ENCODE measurements around the gene DBN1. TPM values are rescaled to one million over a fixed set of nuclear protein-coding genes. Genes with fewer than 3 reads are reported as not detected.

Gene DBN1
- total and polyA plus RNA-seq, 2 experiments from 2014 or later = 106 to 290 TPM

- Histone ChIP-seq H3K27me3 (ENCODE audit: insufficient read depth) (no peaks in the 10 kb centered on the region), H2AFZ (no peak overlapping the region), H3K4me2 (no peak overlapping the region), H3K4me1 (ENCODE audit: insufficient read depth) (no peaks in the 10 kb centered on the region), H4K20me1 (replicated peaks; ENCODE audit: insufficient read depth) (no peaks in the 10 kb centered on the region; the same call in 1 of the 2 replicates), H3K36me3 (ENCODE audit: insufficient read depth) (peaks cover 6% of the 10 kb centered on the region; the same call in 1 of the 2 replicates), H3K4me3 (no peak overlapping the region), H3K79me2 (replicated peaks; ENCODE audit: insufficient read depth) (no peaks in the 10 kb centered on the region), H3K9me2 (ENCODE audit: insufficient read depth) (no peaks in the 10 kb centered on the region), H3F3A (replicated peaks; ENCODE audit: low read depth) (0 out of 2 replicates have a peak, but pooled peaks cover 8% of the 10 kb centered on the region), H3K27ac (ENCODE audit: low read depth) (no peak overlapping the region)
- peaks cover 10% of the 10 kb centered on the region for H3K4me1 Mint-ChIP-seq
- H3K27me3 Mint-ChIP-seq (ENCODE audit: insufficient read depth, low read depth, poor library complexity) = peaks cover 22% of the 10 kb centered on the region
- H3K36me3 Mint-ChIP-seq (ENCODE audit: low read depth) = peaks cover 55% of the 10 kb centered on the region
- H3K4me3 Mint-ChIP-seq = no peak overlapping the region
- H3K27ac Mint-ChIP-seq = no peak overlapping the region
- no peaks in the 10 kb centered on the region for H3K9me3 Mint-ChIP-seq
- no peak for TF ChIP-seq EZH2 (IDR thresholded peaks at IDR 0.05; ENCODE audit: low read depth, unreplicated experiment)
- no peak for TF ChIP-seq NANOG (IDR thresholded peaks at IDR 0.05; ENCODE audit: borderline replicate concordance)
- no peak for TF ChIP-seq REST (IDR thresholded peaks at IDR 0.05; ENCODE audit: unreplicated experiment)
- TF ChIP-seq EZH2phosphoT487 (IDR thresholded peaks at IDR 0.05; ENCODE audit: unreplicated experiment) = no peak
- TF ChIP-seq POLR2AphosphoS5 (IDR thresholded peaks at IDR 0.05; ENCODE audit: low read depth) = no peak
- no peak for TF ChIP-seq ZNF114 (CRISPR knock-in tag; IDR thresholded peaks at IDR 0.05)
- TF ChIP-seq CTCF (conservative IDR thresholded peaks at IDR 0.05; ENCODE audit: low read depth in 2 of 2) = no peak
- ATAC-seq (no peak), DNase-seq (ENCODE audit: low spot score) (no peak)
Observed at GRCh38 chr5:177482359-177482795, 8.9 kb upstream of the DBN1 start.

- Histone ChIP-seq H2AFZ (no peak overlapping the region), H3K36me3 (ENCODE audit: insufficient read depth) (no peaks in the 10 kb centered on the region), H3K9me2 (ENCODE audit: insufficient read depth) (no peaks in the 10 kb centered on the region), H3F3A (replicated peaks; ENCODE audit: low read depth) (peaks cover 10% of the 10 kb centered on the region; the same call in 1 of the 2 replicates), H3K4me2 (no peak overlapping the region), H3K4me1 (ENCODE audit: insufficient read depth) (peaks cover 11% of the 10 kb centered on the region; the same call in 1 of the 2 replicates), H3K79me2 (replicated peaks; ENCODE audit: insufficient read depth) (no peaks in the 10 kb centered on the region), H3K27me3 (ENCODE audit: insufficient read depth) (no peaks in the 10 kb centered on the region), H3K27ac (ENCODE audit: low read depth) (no peak overlapping the region), H4K20me1 (replicated peaks; ENCODE audit: insufficient read depth) (no peaks in the 10 kb centered on the region; the same call in 1 of the 2 replicates), H3K4me3 (no peak overlapping the region)
- Mint-ChIP-seq H3K4me3 (no peak overlapping the region; the same call in 2 of the 3 replicates), H3K9me3 (no peaks in the 10 kb centered on the region), H3K27me3 (ENCODE audit: insufficient read depth, low read depth, poor library complexity) (peaks cover 18% of the 10 kb centered on the region), H3K36me3 (ENCODE audit: low read depth) (peaks cover 33% of the 10 kb centered on the region), H3K4me1 (peaks cover 28% of the 10 kb centered on the region), H3K27ac (no peak overlapping the region; the same call in 1 of the 2 replicates)
- ATAC-seq (no peak), DNase-seq (ENCODE audit: low spot score) (no peak)
- TF ChIP-seq STAT1 (IDR thresholded peaks at IDR 0.05; ENCODE audit: unreplicated experiment) (no peak), ZNF114 (CRISPR knock-in tag; IDR thresholded peaks at IDR 0.05) (no peak), REST (IDR thresholded peaks at IDR 0.05; ENCODE audit: unreplicated experiment) (no peak), CTCF (conservative IDR thresholded peaks at IDR 0.05; ENCODE audit: low read depth in 2 of 2) (no peak), JUNB (IDR thresholded peaks at IDR 0.05; ENCODE audit: unreplicated experiment) (no peak), EZH2phosphoT487 (IDR thresholded peaks at IDR 0.05; ENCODE audit: unreplicated experiment) (no peak)
- TF ChIP-seq, protein P1, sequence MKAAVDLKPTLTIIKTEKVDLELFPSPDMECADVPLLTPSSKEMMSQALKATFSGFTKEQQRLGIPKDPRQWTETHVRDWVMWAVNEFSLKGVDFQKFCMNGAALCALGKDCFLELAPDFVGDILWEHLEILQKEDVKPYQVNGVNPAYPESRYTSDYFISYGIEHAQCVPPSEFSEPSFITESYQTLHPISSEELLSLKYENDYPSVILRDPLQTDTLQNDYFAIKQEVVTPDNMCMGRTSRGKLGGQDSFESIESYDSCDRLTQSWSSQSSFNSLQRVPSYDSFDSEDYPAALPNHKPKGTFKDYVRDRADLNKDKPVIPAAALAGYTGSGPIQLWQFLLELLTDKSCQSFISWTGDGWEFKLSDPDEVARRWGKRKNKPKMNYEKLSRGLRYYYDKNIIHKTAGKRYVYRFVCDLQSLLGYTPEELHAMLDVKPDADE (IDR thresholded peaks at IDR 0.05) = no peak
Observed at GRCh38 chr5:177479774-177480173, 6.3 kb upstream of the DBN1 start.
